SU-DHL-6 (cell line): ENCODE data around the gene TPD52L1.

Experiments used
- H2AFZ ChIP-seq: fragments of 200-600 bp; sonication (generic); 2 replicates; pipeline ENCODE4 v1.6.1; 2014; ENCODE audit warnings: low read depth, mild to moderate bottlenecking, moderate library complexity, mixed read lengths, antibody characterized with exemption, low read length; ENCODE audit not compliant: severe bottlenecking
- H3F3A ChIP-seq: fragments of 200-600 bp; shearing (Covaris generic); 2 replicates; pipeline ENCODE4 v1.6.0; 2016; ENCODE audit warnings: antibody characterized with exemption, mild to moderate bottlenecking; ENCODE audit not compliant: insufficient read depth
- H3K27ac ChIP-seq: fragments of 200-600 bp; sonication (generic); 2 replicates; pipeline ENCODE4 v1.5.1; 2016; ENCODE audit warnings: low read depth, mild to moderate bottlenecking, low read length, moderate library complexity, mixed read lengths
- H3K27me3 ChIP-seq: fragments of 200-600 bp; sonication (generic), shearing (Covaris generic); 2 replicates; pipeline ENCODE4 v1.6.0; 2014; ENCODE audit warnings: mild to moderate bottlenecking, low read length
- H3K36me3 ChIP-seq: fragments of 200-600 bp; sonication (generic); 2 replicates; pipeline ENCODE4 v1.6.1; 2014; ENCODE audit warnings: mild to moderate bottlenecking, low read length, mixed read lengths
- H3K4me2 ChIP-seq: fragments of 300-600, 200-600 bp; shearing (Covaris generic), sonication (generic); 2 replicates; pipeline ENCODE4 v1.6.0; 2014; ENCODE audit warnings: low read length, low read depth, mild to moderate bottlenecking; ENCODE audit not compliant: poor library complexity, severe bottlenecking
- H3K4me3 ChIP-seq: fragments of 200-600 bp; sonication (generic); 2 replicates; pipeline ENCODE4 v1.5.1; 2014; ENCODE audit warnings: antibody characterized with exemption, low read length, mild to moderate bottlenecking, mixed read lengths; ENCODE audit not compliant: insufficient read depth, poor library complexity, severe bottlenecking
- H3K79me2 ChIP-seq: fragments of 200-600 bp; sonication (generic); 2 replicates; pipeline ENCODE4 v1.6.1; 2014; ENCODE audit warnings: mild to moderate bottlenecking, low read length, moderate library complexity; ENCODE audit not compliant: insufficient read depth
- H3K9ac ChIP-seq: fragments of 200-600 bp; sonication (generic); 2 replicates; pipeline ENCODE4 v1.7.0; 2014; ENCODE audit warnings: mild to moderate bottlenecking, low read length
- H3K9me2 ChIP-seq: fragments of 200-600 bp; sonication (generic); replicated peaks from 2 replicates; pipeline ENCODE4 v1.6.1; 2014; ENCODE audit warnings: low read length; ENCODE audit not compliant: insufficient read depth
- H3K9me3 ChIP-seq: fragments of 200-600 bp; sonication (generic); 2 replicates; pipeline ENCODE4 v1.6.1; 2014; ENCODE audit warnings: low read length, mixed read lengths; ENCODE audit not compliant: insufficient read depth
- H4K20me1 ChIP-seq: fragments of 200-600 bp; sonication (generic); 2 replicates; pipeline ENCODE4 v1.6.1; 2014; ENCODE audit warnings: low read depth, mild to moderate bottlenecking, antibody characterized with exemption, low read length, moderate library complexity, mixed read lengths
- CTCF ChIP-seq: fragments of 200-600 bp; sonication (generic); IDR thresholded peaks from one replicate; pipeline ENCODE4 v1.5.1; 2017; ENCODE audit warnings: antibody characterized with exemption, mild to moderate bottlenecking, low read length, moderate library complexity; ENCODE audit not compliant: insufficient read depth, poor library complexity, severe bottlenecking
- EZH2phosphoT487 ChIP-seq: fragments of 200-600 bp; sonication (generic), shearing (Covaris generic); conservative IDR thresholded peaks from 2 replicates; pipeline ENCODE4 v1.6.1; 2018; ENCODE audit warnings: mild to moderate bottlenecking, antibody characterized with exemption, low read length, moderate library complexity, mixed read lengths

The TPD52L1 gene

GRCh38 chr6:125149256-125150144 is 4.1 kb upstream of the TPD52L1 start:
- no peak for TF ChIP-seq CTCF
- TF ChIP-seq EZH2phosphoT487 = no peak
- Histone ChIP-seq H3K9me3 (no peaks in the 10 kb centered on the region), H3K79me2 (no peaks in the 10 kb centered on the region), H3K4me2 (no peak overlapping the region), H2AFZ (no peak overlapping the region), H3K4me3 (no peak overlapping the region), H3K27ac (no peak overlapping the region), H3K36me3 (no peaks in the 10 kb centered on the region), H4K20me1 (no peaks in the 10 kb centered on the region), H3F3A (no peaks in the 10 kb centered on the region), H3K27me3 (no peaks in the 10 kb centered on the region), H3K9ac (no peak overlapping the region), H3K9me2 (no peaks in the 10 kb centered on the region)

- Histone ChIP-seq H2AFZ (no peak overlapping the region), H3K9me3 (no peaks in the 10 kb centered on the region), H3K36me3 (no peaks in the 10 kb centered on the region), H3K27ac (no peak overlapping the region), H3K4me3 (no peak overlapping the region), H3K27me3 (no peaks in the 10 kb centered on the region), H3K9me2 (no peaks in the 10 kb centered on the region), H4K20me1 (no peaks in the 10 kb centered on the region), H3F3A (no peaks in the 10 kb centered on the region), H3K9ac (no peak overlapping the region), H3K79me2 (no peaks in the 10 kb centered on the region), H3K4me2 (no peak overlapping the region)
- TF ChIP-seq EZH2phosphoT487 (no peak), CTCF (no peak)
Observed at GRCh38 chr6:125151700-125152099, 1.9 kb upstream of the TPD52L1 start.

GRCh38 chr6:125154118-125154760 is 666 bp downstream of the TPD52L1 start:
- Histone ChIP-seq H3F3A (no peaks in the 10 kb centered on the region), H3K4me2 (no peak overlapping the region), H3K27me3 (no peaks in the 10 kb centered on the region), H2AFZ (no peak overlapping the region), H4K20me1 (no peaks in the 10 kb centered on the region), H3K36me3 (no peaks in the 10 kb centered on the region), H3K9ac (no peak overlapping the region), H3K9me3 (no peaks in the 10 kb centered on the region), H3K27ac (no peak overlapping the region), H3K79me2 (no peaks in the 10 kb centered on the region), H3K9me2 (no peaks in the 10 kb centered on the region), H3K4me3 (no peak overlapping the region)
- TF ChIP-seq EZH2phosphoT487 = no peak
- TF ChIP-seq CTCF = no peak
